Measurements from ENCODE around the gene CDK16.

CDK16 gene

GRCh38 chrX:47221756-47222155 is 3.3 kb downstream of the CDK16 start:
- H3K4me1 Mint-ChIP-seq (ENCODE audit: low read depth), result peaks cover 64% of the 10 kb centered on the region
- no peaks in the 10 kb centered on the region for H3K9me3 Mint-ChIP-seq
- H3K4me3 Mint-ChIP-seq, result no peak overlapping the region
- no peak overlapping the region for H3K27ac Mint-ChIP-seq
- intact Hi-C loops (cut with micrococcal nuclease), result no loop called here
- H3K36me3 Mint-ChIP-seq (ENCODE audit: low read depth), result peaks cover 80% of the 10 kb centered on the region
- no peaks in the 10 kb centered on the region for H3K27me3 Mint-ChIP-seq

- Mint-ChIP-seq H3K27ac (no peak overlapping the region), H3K36me3 (ENCODE audit: low read depth) (peaks cover 90% of the 10 kb centered on the region), H3K9me3 (no peaks in the 10 kb centered on the region), H3K4me1 (ENCODE audit: low read depth) (peaks cover 56% of the 10 kb centered on the region), H3K27me3 (no peaks in the 10 kb centered on the region), H3K4me3 (no peak overlapping the region)
- intact Hi-C loops (cut with micrococcal nuclease), result no loop called here
Observed at GRCh38 chrX:47222751-47223350, 4.4 kb downstream of the CDK16 start.

- intact Hi-C loops (cut with micrococcal nuclease), result no loop called here
- Mint-ChIP-seq H3K4me1 (ENCODE audit: low read depth) (peaks cover 56% of the 10 kb centered on the region), H3K27ac (peak overlapping the region; percentile 51), H3K27me3 (no peaks in the 10 kb centered on the region), H3K4me3 (no peak overlapping the region), H3K9me3 (no peaks in the 10 kb centered on the region), H3K36me3 (ENCODE audit: low read depth) (peaks cover 92% of the 10 kb centered on the region)
Observed at GRCh38 chrX:47223476-47224250, 5.2 kb downstream of the CDK16 start.

DNA sequence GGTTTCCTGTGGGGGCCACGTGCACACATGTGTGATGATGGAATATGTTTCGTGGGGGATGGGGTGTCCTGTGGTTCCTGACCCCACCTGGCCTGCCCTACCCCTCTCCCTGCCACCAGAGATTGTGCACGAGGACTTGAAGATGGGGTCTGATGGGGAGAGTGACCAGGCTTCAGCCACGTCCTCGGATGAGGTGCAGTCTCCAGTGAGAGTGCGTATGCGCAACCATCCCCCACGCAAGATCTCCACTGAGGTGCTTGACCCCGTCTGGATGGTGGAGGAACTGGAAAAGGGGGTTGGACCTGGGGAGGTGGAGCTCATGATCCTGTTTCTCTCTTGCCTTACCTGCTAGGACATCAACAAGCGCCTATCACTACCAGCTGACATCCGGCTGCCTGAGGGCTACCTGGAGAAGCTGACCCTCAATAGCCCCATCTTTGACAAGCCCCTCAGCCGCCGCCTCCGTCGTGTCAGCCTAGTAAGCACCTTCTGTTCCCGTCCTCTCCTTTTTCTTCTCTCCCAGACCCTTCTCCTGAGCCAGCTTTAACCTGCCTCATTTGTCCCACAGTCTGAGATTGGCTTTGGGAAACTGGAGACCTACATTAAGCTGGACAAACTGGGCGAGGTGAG is 5.9 kb downstream of the CDK16 start:
- H3K9me3 Mint-ChIP-seq, result no peaks in the 10 kb centered on the region
- intact Hi-C loops (cut with micrococcal nuclease), result no loop called here
- H3K27ac Mint-ChIP-seq, result peak overlapping the region; percentile 51
- peaks cover 92% of the 10 kb centered on the region for H3K36me3 Mint-ChIP-seq (ENCODE audit: low read depth)
- peaks cover 51% of the 10 kb centered on the region for H3K4me1 Mint-ChIP-seq (ENCODE audit: low read depth)
- no peak overlapping the region for H3K4me3 Mint-ChIP-seq
- no peaks in the 10 kb centered on the region for H3K27me3 Mint-ChIP-seq

DNA sequence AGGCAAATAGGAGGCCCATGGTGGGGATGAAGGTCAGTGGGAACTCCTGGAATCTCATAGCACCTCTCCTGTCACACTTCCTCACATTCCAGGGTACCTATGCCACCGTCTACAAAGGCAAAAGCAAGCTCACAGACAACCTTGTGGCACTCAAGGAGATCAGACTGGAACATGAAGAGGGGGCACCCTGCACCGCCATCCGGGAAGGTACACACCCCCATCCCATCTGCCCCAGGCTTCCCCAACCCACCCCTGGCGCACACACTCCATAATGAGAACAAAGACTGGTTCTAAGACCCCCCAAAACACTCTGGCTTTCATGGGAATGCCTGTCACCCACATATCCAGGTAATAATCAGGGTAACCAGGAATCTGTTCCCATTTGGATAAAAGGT is 6.4 kb downstream of the CDK16 start:
- H3K4me3 Mint-ChIP-seq, result no peak overlapping the region
- H3K27ac Mint-ChIP-seq, result no peak overlapping the region
- peaks cover 92% of the 10 kb centered on the region for H3K36me3 Mint-ChIP-seq (ENCODE audit: low read depth)
- intact Hi-C loops (cut with micrococcal nuclease), result no loop called here
- no peaks in the 10 kb centered on the region for H3K9me3 Mint-ChIP-seq
- peaks cover 45% of the 10 kb centered on the region for H3K4me1 Mint-ChIP-seq (ENCODE audit: low read depth)
- H3K27me3 Mint-ChIP-seq, result no peaks in the 10 kb centered on the region

DNA sequence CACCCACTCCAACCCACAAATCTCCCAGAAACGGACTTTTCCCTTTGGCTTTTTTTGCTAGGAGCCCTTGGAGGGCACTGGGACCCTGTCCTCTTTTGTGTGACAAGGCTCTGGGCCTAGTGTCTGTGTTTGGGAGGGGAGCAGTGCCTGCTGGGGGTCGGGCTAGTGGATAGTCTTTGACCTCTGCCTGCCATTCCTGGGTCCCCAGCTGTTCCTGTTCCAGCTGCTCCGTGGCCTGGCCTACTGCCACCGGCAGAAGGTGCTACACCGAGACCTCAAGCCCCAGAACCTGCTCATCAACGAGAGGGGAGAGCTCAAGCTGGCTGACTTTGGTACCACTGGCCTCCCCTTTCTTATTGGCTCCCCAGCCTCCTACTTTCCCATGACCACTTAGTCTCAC is 7.6 kb downstream of the CDK16 start:
- H3K9me3 Mint-ChIP-seq, result no peaks in the 10 kb centered on the region
- no peaks in the 10 kb centered on the region for H3K27me3 Mint-ChIP-seq
- no peak overlapping the region for H3K27ac Mint-ChIP-seq
- intact Hi-C loops (cut with micrococcal nuclease), result no loop called here
- peaks cover 81% of the 10 kb centered on the region for H3K36me3 Mint-ChIP-seq (ENCODE audit: low read depth)
- H3K4me3 Mint-ChIP-seq, result no peak overlapping the region
- H3K4me1 Mint-ChIP-seq (ENCODE audit: low read depth), result peaks cover 34% of the 10 kb centered on the region

- Mint-ChIP-seq H3K4me3 (no peak overlapping the region), H3K9me3 (no peaks in the 10 kb centered on the region), H3K4me1 (ENCODE audit: low read depth) (peaks cover 29% of the 10 kb centered on the region), H3K36me3 (ENCODE audit: low read depth) (peaks cover 80% of the 10 kb centered on the region), H3K27me3 (no peaks in the 10 kb centered on the region), H3K27ac (no peak overlapping the region)
- intact Hi-C loops (cut with micrococcal nuclease), result no loop called here
Observed at GRCh38 chrX:47226531-47227333, 8.3 kb downstream of the CDK16 start.

DNA sequence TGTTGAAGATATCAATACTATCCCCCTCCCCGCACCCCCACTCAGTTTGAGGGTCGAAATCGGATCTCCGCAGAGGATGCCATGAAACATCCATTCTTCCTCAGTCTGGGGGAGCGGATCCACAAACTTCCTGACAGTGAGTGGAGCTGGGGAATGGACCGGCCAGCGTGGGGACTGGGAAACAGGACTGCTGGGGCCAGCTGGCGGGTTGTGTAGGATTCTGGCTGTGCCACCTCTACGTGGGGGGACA is 8.8 kb downstream of the CDK16 start:
- no peaks in the 10 kb centered on the region for H3K9me3 Mint-ChIP-seq
- intact Hi-C loops (cut with micrococcal nuclease), result no loop called here
- peaks cover 24% of the 10 kb centered on the region for H3K4me1 Mint-ChIP-seq (ENCODE audit: low read depth)
- H3K27ac Mint-ChIP-seq, result no peak overlapping the region
- H3K36me3 Mint-ChIP-seq (ENCODE audit: low read depth), result peaks cover 75% of the 10 kb centered on the region
- no peak overlapping the region for H3K4me3 Mint-ChIP-seq
- no peaks in the 10 kb centered on the region for H3K27me3 Mint-ChIP-seq

- intact Hi-C loops (cut with micrococcal nuclease), result no loop called here
- Mint-ChIP-seq H3K9me3 (no peaks in the 10 kb centered on the region), H3K4me3 (no peak overlapping the region), H3K4me1 (ENCODE audit: low read depth) (peaks cover 25% of the 10 kb centered on the region), H3K27ac (no peak overlapping the region), H3K36me3 (ENCODE audit: low read depth) (peaks cover 70% of the 10 kb centered on the region), H3K27me3 (no peaks in the 10 kb centered on the region)
Observed at GRCh38 chrX:47228550-47229270, 10.2 kb downstream of the CDK16 start.

DNA sequence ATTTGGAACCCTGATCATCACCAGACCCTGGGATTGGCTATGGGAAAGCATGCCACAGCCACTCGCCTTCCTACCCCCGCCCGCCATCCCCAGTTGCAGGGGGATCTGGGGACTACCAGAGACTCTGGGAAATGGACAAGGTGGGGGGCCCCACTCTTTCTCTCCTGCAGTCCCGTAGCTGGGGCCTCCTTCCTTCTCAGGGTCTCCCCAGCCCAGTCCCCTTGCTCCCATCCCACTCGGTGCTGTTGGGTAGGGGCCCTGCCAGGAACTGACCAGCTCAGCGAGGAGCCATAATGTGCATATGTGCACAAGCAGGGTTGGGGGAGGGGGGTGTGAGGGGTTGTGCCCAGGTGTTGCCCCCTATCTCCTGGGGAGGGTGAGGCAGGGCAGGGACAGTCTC is 10.9 kb downstream of the CDK16 start:
- Mint-ChIP-seq H3K4me3 (no peak overlapping the region), H3K27ac (no peak overlapping the region), H3K27me3 (no peaks in the 10 kb centered on the region), H3K4me1 (ENCODE audit: low read depth) (peaks cover 18% of the 10 kb centered on the region), H3K36me3 (ENCODE audit: low read depth) (peaks cover 63% of the 10 kb centered on the region), H3K9me3 (no peaks in the 10 kb centered on the region)
- intact Hi-C loops (cut with micrococcal nuclease), result no loop called here

- H3K27me3 Mint-ChIP-seq, result no peaks in the 10 kb centered on the region
- peaks cover 54% of the 10 kb centered on the region for H3K36me3 Mint-ChIP-seq (ENCODE audit: low read depth)
- no peak overlapping the region for H3K4me3 Mint-ChIP-seq
Observed at GRCh38 chrX:47230136-47230868, 11.8 kb downstream of the CDK16 start.

DNA sequence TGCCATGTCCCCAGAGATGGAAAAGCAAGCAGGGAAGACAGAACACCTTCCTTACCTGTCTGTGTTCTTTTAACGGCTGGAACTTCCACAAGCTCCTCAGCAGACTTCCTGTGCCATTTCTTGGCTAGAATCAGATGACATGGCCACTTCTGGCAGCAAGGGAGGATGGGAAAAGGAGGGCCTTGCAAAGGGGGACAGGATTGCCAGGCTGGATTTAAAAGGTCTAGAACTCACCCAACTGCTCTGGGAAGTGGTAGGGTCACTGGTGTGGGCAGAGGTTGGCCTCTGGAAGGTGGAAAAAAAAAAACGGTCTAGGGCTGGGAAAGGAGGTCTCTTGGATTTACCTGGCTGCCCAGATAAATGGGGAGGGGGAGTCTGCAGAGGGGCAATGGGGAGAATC is 12.7 kb downstream of the CDK16 start:
- H3K4me1 Mint-ChIP-seq (ENCODE audit: low read depth), result peaks cover 14% of the 10 kb centered on the region
- H3K4me3 Mint-ChIP-seq, result no peak overlapping the region
- no peaks in the 10 kb centered on the region for H3K27me3 Mint-ChIP-seq
- intact Hi-C loops (cut with micrococcal nuclease), result loop anchor here (10.0 kb wide), 1 partner anchor 1344 kb away; the partner anchor contains the start of gene RBM3
- no peak overlapping the region for H3K27ac Mint-ChIP-seq
- peaks cover 46% of the 10 kb centered on the region for H3K36me3 Mint-ChIP-seq (ENCODE audit: low read depth)
- H3K9me3 Mint-ChIP-seq, result no peaks in the 10 kb centered on the region

More at GRCh38 chrX:47230136-47230868, 11.8 kb downstream of the CDK16 start:
- intact Hi-C loops (cut with micrococcal nuclease), result loop anchor here (10.0 kb wide), 1 partner anchor 1344 kb away; the partner anchor contains the start of gene RBM3
- Mint-ChIP-seq H3K4me1 (ENCODE audit: low read depth) (peaks cover 13% of the 10 kb centered on the region), H3K9me3 (no peaks in the 10 kb centered on the region), H3K27ac (no peak overlapping the region)
